Measurements from ENCODE around the gene PASK. TPM values are rescaled to one million over a fixed set of nuclear protein-coding genes. Genes with fewer than 3 reads are reported as not detected.

Gene PASK
- total and polyA plus RNA-seq, 2 of the 4 experiments (the other 2 are of a cell fraction), result 4.1 TPM

DNA sequence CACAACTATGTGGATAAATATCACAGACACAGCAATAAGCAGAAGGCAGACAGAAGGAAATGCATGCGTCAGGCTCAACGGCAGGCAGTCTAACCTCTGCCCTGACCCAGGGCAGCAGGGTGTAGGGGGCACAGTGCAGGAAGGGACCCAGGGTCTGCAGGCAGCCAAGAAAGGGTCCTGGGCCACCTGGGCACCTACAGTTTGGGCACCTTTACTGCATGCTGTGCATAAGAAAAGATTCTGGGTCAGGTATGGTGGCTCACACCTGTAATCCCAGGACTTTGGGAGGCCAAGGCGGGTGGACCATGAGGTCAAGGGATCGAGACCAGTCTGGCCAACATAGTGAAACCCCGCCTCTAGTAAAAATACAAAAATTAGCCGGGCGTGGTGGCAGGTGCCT is 17.7 kb downstream of the PASK start:
- Histone ChIP-seq H3K9me3 (ENCODE audit: control insufficient read depth, insufficient read depth, low read length) (no peaks in the 10 kb centered on the region), H4K91ac (ENCODE audit: insufficient read depth, low read depth, low read length) (no peak overlapping the region), H3K9ac (ENCODE audit: low read depth, low read length) (no peak overlapping the region), H3K4me3 (ENCODE audit: insufficient read depth, low read depth, low read length) (no peak overlapping the region), H4K5ac (ENCODE audit: low read depth, low read length) (no peak overlapping the region), H3K79me1 (ENCODE audit: low read depth in 1 of 2, low read length in 2 of 2) (no peaks in the 10 kb centered on the region), H3K4me1 (ENCODE audit: control insufficient read depth, insufficient read depth, low read length) (no peaks in the 10 kb centered on the region), H2BK5ac (ENCODE audit: low read depth, low read length, poor library complexity, severe bottlenecking) (no peak overlapping the region), H3K18ac (ENCODE audit: low read depth, low read length) (no peak overlapping the region), H3K27ac (ENCODE audit: insufficient read depth, low read length) (no peak overlapping the region), H3K9me1 (ENCODE audit: insufficient read depth, low read length) (no peaks in the 10 kb centered on the region; the same call in 1 of the 2 replicates), H2AFZ (replicated peaks; ENCODE audit: low read length, poor library complexity) (no peak overlapping the region), H4K8ac (ENCODE audit: low read depth in 2 of 2, low read length in 2 of 2) (no peak overlapping the region), H3K4ac (ENCODE audit: low read depth, low read length) (no peak overlapping the region), H3K4me2 (ENCODE audit: low read depth, low read length) (no peak overlapping the region), H3K14ac (replicated peaks; ENCODE audit: low read depth, low read length) (no peak overlapping the region), H2BK120ac (ENCODE audit: low read depth, low read length) (no peak overlapping the region), H3K56ac (ENCODE audit: extremely low read depth, insufficient read depth, low read length) (no peak overlapping the region), H4K20me1 (ENCODE audit: insufficient read depth, low read length) (no peaks in the 10 kb centered on the region), H3K27me3 (ENCODE audit: control insufficient read depth, insufficient read depth, low read length) (no peaks in the 10 kb centered on the region), H3K36me3 (ENCODE audit: control insufficient read depth, insufficient read depth, low read length) (no peaks in the 10 kb centered on the region; the same call in 1 of the 2 replicates), H3K23ac (ENCODE audit: low read depth, low read length) (no peak overlapping the region), H2BK15ac (ENCODE audit: low read depth, low read length) (no peak overlapping the region), H2BK20ac (ENCODE audit: low read depth, low read length) (no peak overlapping the region), H2AK5ac (ENCODE audit: low read depth, low read length) (no peak overlapping the region), H2AK9ac (replicated peaks; ENCODE audit: low read depth, low read length, poor library complexity) (no peak overlapping the region)
- intact Hi-C loops (cut with micrococcal nuclease) (no loop called here), dilution Hi-C loops (cut with HindIII; ENCODE audit: low sequenced_read_pairs, unreplicated experiment) (no loop called here), in situ Hi-C loops (cut with MboI; ENCODE audit: low sequenced_read_pairs) (no loop called here)
- TF ChIP-seq MAZ (IDR thresholded peaks at IDR 0.05; ENCODE audit: borderline replicate concordance, low read depth, low read length) (no peak), FOS (IDR thresholded peaks at IDR 0.05; ENCODE audit: low read depth, low read length) (no peak), RFX5 (IDR thresholded peaks at IDR 0.05; ENCODE audit: low read depth, low read length) (no peak), RCOR1 (IDR thresholded peaks at IDR 0.05; ENCODE audit: insufficient replicate concordance, low read length) (no peak), CEBPB (IDR thresholded peaks at IDR 0.05; ENCODE audit: low read depth, low read length) (no peak), SMC3 (IDR thresholded peaks at IDR 0.05; ENCODE audit: low read depth, low read length) (no peak), CHD1 (IDR thresholded peaks at IDR 0.05; ENCODE audit: low read depth, low read length) (no peak), POLR2A (IDR thresholded peaks at IDR 0.05; ENCODE audit: low read depth, low read length) (no peak), RAD21 (IDR thresholded peaks at IDR 0.05; ENCODE audit: low read length) (no peak)
- TF ChIP-seq, protein P1, sequence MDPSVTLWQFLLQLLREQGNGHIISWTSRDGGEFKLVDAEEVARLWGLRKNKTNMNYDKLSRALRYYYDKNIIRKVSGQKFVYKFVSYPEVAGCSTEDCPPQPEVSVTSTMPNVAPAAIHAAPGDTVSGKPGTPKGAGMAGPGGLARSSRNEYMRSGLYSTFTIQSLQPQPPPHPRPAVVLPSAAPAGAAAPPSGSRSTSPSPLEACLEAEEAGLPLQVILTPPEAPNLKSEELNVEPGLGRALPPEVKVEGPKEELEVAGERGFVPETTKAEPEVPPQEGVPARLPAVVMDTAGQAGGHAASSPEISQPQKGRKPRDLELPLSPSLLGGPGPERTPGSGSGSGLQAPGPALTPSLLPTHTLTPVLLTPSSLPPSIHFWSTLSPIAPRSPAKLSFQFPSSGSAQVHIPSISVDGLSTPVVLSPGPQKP (IDR thresholded peaks at IDR 0.05; ENCODE audit: borderline replicate concordance, low read depth, low read length), result no peak
- POLR2A ChIA-PET (ENCODE audit: unreplicated experiment), result no interaction called here
- no TSS peak for BruUV-seq (replicated peaks)
- no peak for DNase-seq
- WGBS, 2 experiments (ENCODE audit: extremely low coverage in 2 of 2, insufficient read length in 1 of 2), result no CpG with 5 or more reads among the region's 7 CpGs
- ATAC-seq (ENCODE audit: low read depth), result no peak
- CTCF ChIA-PET, result interaction anchor here (0.6 kb wide), 1 partner anchor 26 kb away, joined by 4 read pairs; no protein-coding TSS in a partner anchor

Measured in IMR-90 (cell line).